ENCODE data around the gene FEN1. TPM values are rescaled to one million over a fixed set of nuclear protein-coding genes. Genes with fewer than 3 reads are reported as not detected.

FEN1 gene
- polyA plus RNA-seq, 1 of the 3 experiments (the other 2 are of a cell fraction): 35.9 TPM

GRCh38 chr11:61774411-61774810 is 18.3 kb upstream of the FEN1 start (continued):
- no peak for TF ChIP-seq CTCF (IDR thresholded peaks at IDR 0.05)
- no peak for TF ChIP-seq FOSL2 (IDR thresholded peaks at IDR 0.05; ENCODE audit: borderline replicate concordance, low read depth)

GRCh38 chr11:61775106-61775505 is 17.6 kb upstream of the FEN1 start:
- peak; percentile 21 for DNase-seq
- Histone ChIP-seq H3K4me1 (ENCODE audit: control insufficient read depth in 1 of 2, insufficient read depth in 2 of 2, low read depth in 1 of 2, low read length in 1 of 2) (peaks cover 0 to 26% of the 10 kb centered on the region in 2 experiments; a peak in 1 of 4 replicates), H3K79me2 (ENCODE audit: insufficient read depth) (no peaks in the 10 kb centered on the region), H3K4me2 (no peak overlapping the region), H3K9me3 (no peaks in the 10 kb centered on the region), H3K4me3 (ENCODE audit: low read depth in 2 of 2, low read length in 1 of 2) (no peak overlapping the region), H3K9me2 (no peaks in the 10 kb centered on the region), H3F3A (replicated peaks; ENCODE audit: insufficient read depth) (no peaks in the 10 kb centered on the region), H3K27me3 (ENCODE audit: insufficient read depth) (no peaks in the 10 kb centered on the region), H3K9ac (no peak overlapping the region), H3K36me3 (replicated peaks in 1 of 2; ENCODE audit: control insufficient read depth in 1 of 2, insufficient read depth in 2 of 2, low read length in 1 of 2) (no peaks in the 10 kb centered on the region), H2AFZ (ENCODE audit: low read depth) (no peak overlapping the region), H4K20me1 (ENCODE audit: insufficient read depth) (no peaks in the 10 kb centered on the region), H3K27ac (ENCODE audit: low read depth in 2 of 2, low read length in 1 of 2) (no peak overlapping the region)
- CTCF ChIA-PET: interaction anchor here (0.8 to 3.7 kb wide), 11 partner anchors 9 to 333 kb away, joined by 3 to 35 read pairs (median 5); no protein-coding TSS in a partner anchor
- TF ChIP-seq PBX3 (IDR thresholded peaks at IDR 0.05) (no peak), TCF12 (IDR thresholded peaks at IDR 0.05) (no peak), FOXJ3 (CRISPR knock-in tag; IDR thresholded peaks at IDR 0.05) (no peak), YY1 (IDR thresholded peaks at IDR 0.05; ENCODE audit: low read depth) (no peak), RFX5 (IDR thresholded peaks at IDR 0.05; ENCODE audit: low read length) (no peak), NFIC (IDR thresholded peaks at IDR 0.05; ENCODE audit: borderline replicate concordance) (no peak), GABPA (IDR thresholded peaks at IDR 0.05; ENCODE audit: low read depth) (no peak), POLR2AphosphoS5 (IDR thresholded peaks at IDR 0.05; ENCODE audit: low read depth, low read length) (no peak), EP300 (IDR thresholded peaks at IDR 0.05; ENCODE audit: borderline replicate concordance in 1 of 2, low read depth in 1 of 2, low read length in 1 of 2) (no peak), CHD2 (IDR thresholded peaks at IDR 0.05; ENCODE audit: low read length, partially characterized antibody) (no peak), EZH2phosphoT487 (IDR thresholded peaks at IDR 0.05; ENCODE audit: borderline replicate concordance, low read depth) (no peak), CTCF (IDR thresholded peaks at IDR 0.05) (no peak), ZBTB33 (IDR thresholded peaks at IDR 0.05; ENCODE audit: borderline replicate concordance, low read depth) (no peak), IRF3 (IDR thresholded peaks at IDR 0.05; ENCODE audit: low read depth, low read length) (no peak), FOSL2 (IDR thresholded peaks at IDR 0.05; ENCODE audit: borderline replicate concordance, low read depth) (no peak), RAD21 (IDR thresholded peaks at IDR 0.05; ENCODE audit: low read length) (no peak), USF1 (IDR thresholded peaks at IDR 0.05; ENCODE audit: borderline replicate concordance, low read depth) (no peak), MXI1 (IDR thresholded peaks at IDR 0.05; ENCODE audit: low read depth, low read length) (no peak)
- POLR2A ChIA-PET: no interaction called here
- 95% methylated on average over 6 of the region's 6 CpGs for WGBS (ENCODE audit: low lambda C conversion rate)
